ENCODE results near the gene NOP9.
"Not testable (repeated sequence)": the region's sequence is repeated elsewhere in the genome, so short reads cannot be mapped to it uniquely, and the experiment has no call there.

- peak; percentile 19 for TF ChIP-seq CTCF (IDR thresholded peaks at IDR 0.05; ENCODE audit: insufficient read depth, low read length, poor library complexity, severe bottlenecking)
- not testable (repeated sequence) for TF ChIP-seq EZH2phosphoT487 (conservative IDR thresholded peaks at IDR 0.05; ENCODE audit: low read length)
Measured at GRCh38 chr14:24327914-24328313, 28.3 kb downstream of the NOP9 start.

Data from SU-DHL-6 (cell line).